Mucosa of rectum (tissue), 2 donors: ENCODE results near the gene TOMM40.
"Not testable (repeated sequence)": the region's sequence is repeated elsewhere in the genome, so short reads cannot be mapped to it uniquely, and the experiment has no call there.

Experiments used
- H3K27ac ChIP-seq, 2 donors: one replicate each; pipeline ENCODE4 v1.7.0; 2013; ENCODE audit warnings: inconsistent platforms in 2 of 2, low read depth in 2 of 2, low read length in 2 of 2
- H3K27me3 ChIP-seq, 2 donors: one replicate each; pipeline ENCODE4 v1.7.0; 2013; ENCODE audit warnings: low read length in 2 of 2; ENCODE audit not compliant: control insufficient read depth in 2 of 2, insufficient read depth in 2 of 2
- H3K36me3 ChIP-seq, 2 donors: one replicate each; pipeline ENCODE4 v1.7.0; 2013; ENCODE audit warnings: low read length in 2 of 2; ENCODE audit not compliant: control insufficient read depth in 2 of 2, insufficient read depth in 2 of 2
- H3K4me1 ChIP-seq, 2 donors: one replicate each; pipeline ENCODE4 v1.7.0; 2013; ENCODE audit warnings: low read length in 2 of 2, mild to moderate bottlenecking in 1 of 2; ENCODE audit not compliant: control insufficient read depth in 2 of 2, insufficient read depth in 2 of 2
- H3K4me3 ChIP-seq, 2 donors: one replicate each; pipeline ENCODE4 v1.7.0; 2013; ENCODE audit warnings: low read length in 2 of 2
- H3K9ac ChIP-seq, 2 donors: one replicate each; pipeline ENCODE4 v1.7.0; 2013; ENCODE audit warnings: low read length in 2 of 2, low read depth in 1 of 2, mild to moderate bottlenecking in 1 of 2
- H3K9me3 ChIP-seq, 2 donors: one replicate each; pipeline ENCODE4 v1.7.0; 2013; ENCODE audit warnings: low read length in 2 of 2; ENCODE audit not compliant: control insufficient read depth in 2 of 2
- donor health status: healthy.
- donor health status: Normal muscosa, but diverticular disease.

TOMM40 gene

GRCh38 chr19:44871809-44872208 lies 19.2 kb upstream of the TOMM40 start:
- Histone ChIP-seq H3K4me3 (no peak overlapping the region), H3K27ac (no peak overlapping the region), H3K4me1 (peaks cover 8 to 11% of the 10 kb centered on the region in 2 donors), H3K36me3 (peaks cover 33 to 43% of the 10 kb centered on the region in 2 donors), H3K9me3 (no peaks in the 10 kb centered on the region), H3K27me3 (no peaks in the 10 kb centered on the region), H3K9ac (no peak overlapping the region)

GRCh38 chr19:44872661-44873060 lies 18.4 kb upstream of the TOMM40 start:
- Histone ChIP-seq H3K9me3 (no peaks in the 10 kb centered on the region), H3K4me3 (no peak overlapping the region), H3K27me3 (no peaks in the 10 kb centered on the region), H3K36me3 (peaks cover 33 to 39% of the 10 kb centered on the region in 2 donors), H3K9ac (no peak overlapping the region), H3K27ac (no peak overlapping the region), H3K4me1 (peaks cover 8 to 11% of the 10 kb centered on the region in 2 donors)

- peaks cover 8 to 11% of the 10 kb centered on the region in 2 donors for H3K4me1 ChIP-seq
- no peaks in the 10 kb centered on the region for H3K9me3 ChIP-seq
- H3K27me3 ChIP-seq: no peaks in the 10 kb centered on the region
- H3K9ac ChIP-seq: no peak overlapping the region
- H3K4me3 ChIP-seq: no peak overlapping the region
- H3K36me3 ChIP-seq: peaks cover 36 to 43% of the 10 kb centered on the region in 2 donors
- H3K27ac ChIP-seq: no peak overlapping the region
Measured at GRCh38 chr19:44874317-44874716, 16.7 kb upstream of the TOMM40 start.

GRCh38 chr19:44875666-44876451 lies 15.2 kb upstream of the TOMM40 start:
- Histone ChIP-seq H3K9ac (no peak overlapping the region), H3K9me3 (no peaks in the 10 kb centered on the region), H3K36me3 (peaks cover 32 to 43% of the 10 kb centered on the region in 2 donors), H3K4me1 (peaks cover 4 to 11% of the 10 kb centered on the region in 2 donors), H3K27me3 (no peaks in the 10 kb centered on the region), H3K27ac (peak overlapping the region in 1 of 2 donors; percentile 61), H3K4me3 (peak overlapping the region in 1 of 2 donors; percentile 7)

- Histone ChIP-seq H3K9ac (no peak overlapping the region), H3K27ac (no peak overlapping the region), H3K36me3 (peaks cover 28 to 38% of the 10 kb centered on the region in 2 donors), H3K27me3 (no peaks in the 10 kb centered on the region), H3K4me1 (peaks cover 4 to 11% of the 10 kb centered on the region in 2 donors), H3K4me3 (no peak overlapping the region), H3K9me3 (no peaks in the 10 kb centered on the region)
Measured at GRCh38 chr19:44876930-44877535, 14.0 kb upstream of the TOMM40 start.

- Histone ChIP-seq H3K4me1 (peaks cover 4 to 11% of the 10 kb centered on the region in 2 donors), H3K36me3 (peaks cover 18 to 28% of the 10 kb centered on the region in 2 donors)
Measured at GRCh38 chr19:44878120-44878865, 12.8 kb upstream of the TOMM40 start.

GRCh38 chr19:44879309-44880065 lies 11.6 kb upstream of the TOMM40 start:
- no peaks in the 10 kb centered on the region for H3K9me3 ChIP-seq
- H3K36me3 ChIP-seq: peaks cover 6 to 19% of the 10 kb centered on the region in 2 donors
- H3K27me3 ChIP-seq: no peaks in the 10 kb centered on the region
- H3K4me1 ChIP-seq: peaks cover 4 to 11% of the 10 kb centered on the region in 2 donors
- H3K9ac ChIP-seq: no peak overlapping the region
- no peak overlapping the region for H3K27ac ChIP-seq
- no peak overlapping the region for H3K4me3 ChIP-seq

More at GRCh38 chr19:44878120-44878865, 12.8 kb upstream of the TOMM40 start:
- H3K27ac ChIP-seq: no peak overlapping the region
- H3K27me3 ChIP-seq: no peaks in the 10 kb centered on the region
- H3K9me3 ChIP-seq: no peaks in the 10 kb centered on the region
- no peak overlapping the region for H3K4me3 ChIP-seq
- no peak overlapping the region for H3K9ac ChIP-seq

GRCh38 chr19:44882063-44882462 lies 9.0 kb upstream of the TOMM40 start:
- Histone ChIP-seq H3K36me3 (peaks cover 3 to 9% of the 10 kb centered on the region in 2 donors), H3K9ac (no peak overlapping the region), H3K27me3 (no peaks in the 10 kb centered on the region), H3K4me3 (no peak overlapping the region), H3K27ac (no peak overlapping the region), H3K4me1 (no peaks in the 10 kb centered on the region), H3K9me3 (no peaks in the 10 kb centered on the region)

GRCh38 chr19:44882619-44883397 lies 8.2 kb upstream of the TOMM40 start:
- not testable (repeated sequence) for H3K9ac ChIP-seq, H3K4me1 ChIP-seq, H3K4me3 ChIP-seq, H3K27ac ChIP-seq, H3K27me3 ChIP-seq, H3K9me3 ChIP-seq
- peaks cover 5 to 13% of the 10 kb centered on the region in 2 donors for H3K36me3 ChIP-seq
